GM23338 (cell line): ENCODE measurements around the gene CIROP. TPM values are rescaled to one million over a fixed set of nuclear protein-coding genes. Genes with fewer than 3 reads are reported as not detected.

Experiments
- ATAC-seq: fragments of 200-7000 bp; cut with Tn5 transposase; 3 replicates; pipeline ENCODE4 v1.9.1; 2020
- DNase-seq: peaks from one replicate; pipeline ENCODE4 v3.0.0-alpha.2; 2015; ENCODE audit warnings: low spot score
- H2AFZ ChIP-seq: fragments of 200-600 bp; sonication (generic); 2 replicates; pipeline ENCODE4 v1.8.0; 2016; ENCODE audit warnings: antibody characterized with exemption, mild to moderate bottlenecking, moderate library complexity
- H3F3A ChIP-seq: fragments of 200-600 bp; sonication (generic); replicated peaks from 2 replicates; pipeline ENCODE4 v1.8.0; 2017; ENCODE audit warnings: antibody characterized with exemption, mixed run types, low read depth
- H3K27ac ChIP-seq: fragments of 200-600 bp; sonication (generic); 2 replicates; pipeline ENCODE4 v1.6.1; 2016; ENCODE audit warnings: low read depth
- H3K27me3 ChIP-seq: fragments of 200-600 bp; sonication (generic); 2 replicates; pipeline ENCODE4 v1.8.0; 2016; ENCODE audit warnings: mild to moderate bottlenecking, mixed run types, moderate library complexity; ENCODE audit not compliant: insufficient read depth
- H3K36me3 ChIP-seq: fragments of 200-600 bp; sonication (generic); 2 replicates; pipeline ENCODE4 v1.8.0; 2016; ENCODE audit warnings: mild to moderate bottlenecking; ENCODE audit not compliant: insufficient read depth
- H3K4me1 ChIP-seq: fragments of 200-600 bp; sonication (generic); 2 replicates; pipeline ENCODE4 v1.8.0; 2016; ENCODE audit warnings: mild to moderate bottlenecking, moderate library complexity; ENCODE audit not compliant: insufficient read depth
- H3K4me2 ChIP-seq: fragments of 200-600 bp; sonication (generic); 2 replicates; pipeline ENCODE4 v1.7.1; 2017; ENCODE audit warnings: mixed run types
- H3K4me3 ChIP-seq: fragments of 200-600 bp; sonication (generic); 2 replicates; pipeline ENCODE4 v1.6.1; 2016; ENCODE audit warnings: mixed run types
- H3K79me2 ChIP-seq: fragments of 200-600 bp; sonication (generic); replicated peaks from 2 replicates; pipeline ENCODE4 v1.8.0; 2017; ENCODE audit warnings: mild to moderate bottlenecking; ENCODE audit not compliant: insufficient read depth
- H3K9me2 ChIP-seq: fragments of 200-600 bp; sonication (generic); 2 replicates; pipeline ENCODE4 v1.8.0; 2017; ENCODE audit not compliant: insufficient read depth
- H4K20me1 ChIP-seq: fragments of 200-600 bp; sonication (generic); replicated peaks from 2 replicates; pipeline ENCODE4 v1.8.0; 2017; ENCODE audit warnings: mild to moderate bottlenecking; ENCODE audit not compliant: insufficient read depth
- H3K27ac Mint-ChIP-seq: 2 replicates; pipeline ENCODE4 v1.8.0; 2020; ENCODE audit warnings: inconsistent platforms, mild to moderate bottlenecking, moderate library complexity, mixed read lengths
- H3K27me3 Mint-ChIP-seq: 3 replicates; pipeline ENCODE4 v1.8.0; 2022; ENCODE audit warnings: low read depth, mild to moderate bottlenecking, moderate library complexity, mixed read lengths, inconsistent platforms; ENCODE audit not compliant: insufficient read depth, poor library complexity
- H3K36me3 Mint-ChIP-seq: 3 replicates; pipeline ENCODE4 v1.8.0; 2021; ENCODE audit warnings: low read depth, mild to moderate bottlenecking, inconsistent platforms, moderate library complexity, mixed read lengths
- H3K4me1 Mint-ChIP-seq: 3 replicates; pipeline ENCODE4 v1.8.0; 2020; ENCODE audit warnings: mild to moderate bottlenecking, inconsistent platforms, mixed read lengths
- H3K4me3 Mint-ChIP-seq: 3 replicates; pipeline ENCODE4 v1.8.0; 2021; ENCODE audit warnings: moderate library complexity, mild to moderate bottlenecking, inconsistent platforms, mixed read lengths
- H3K9me3 Mint-ChIP-seq: 3 replicates; pipeline ENCODE4 v1.8.0; 2020; ENCODE audit warnings: moderate library complexity, mild to moderate bottlenecking, inconsistent platforms, mixed read lengths
- CREB1 ChIP-seq: fragments of 250-450 bp; sonication (Bioruptor Pico); IDR thresholded peaks from 2 replicates; pipeline ENCODE4 v1.5.0; 2020; ENCODE audit warnings: low read depth, mild to moderate bottlenecking, moderate library complexity
- ETS1 ChIP-seq: IDR thresholded peaks from 2 replicates; pipeline ENCODE4 v1.6.1; 2016; ENCODE audit warnings: antibody characterized with exemption
- EZH2 ChIP-seq: fragments of 200-600 bp; sonication (generic); IDR thresholded peaks from one replicate; pipeline ENCODE4 v1.8.0; 2017; ENCODE audit warnings: antibody characterized with exemption, mild to moderate bottlenecking, low read depth; ENCODE audit not compliant: unreplicated experiment
- JUNB ChIP-seq: IDR thresholded peaks from one replicate; pipeline ENCODE4 v1.6.1; 2016; ENCODE audit warnings: antibody characterized with exemption; ENCODE audit not compliant: unreplicated experiment
- NANOG ChIP-seq: IDR thresholded peaks from 2 replicates; pipeline ENCODE4 v1.6.1; 2016; ENCODE audit warnings: antibody characterized with exemption, borderline replicate concordance
- POLR2AphosphoS5 ChIP-seq: IDR thresholded peaks from 2 replicates; pipeline ENCODE4 v1.6.1; 2016; ENCODE audit warnings: antibody characterized with exemption, low read depth
- ZNF114 ChIP-seq: fragments of 250-450 bp; sonication (Bioruptor Pico); IDR thresholded peaks from 2 replicates; pipeline ENCODE4 v1.5.0; 2020; ENCODE audit warnings: mild to moderate bottlenecking, moderate library complexity
- ZNF462 ChIP-seq: fragments of 250-450 bp; sonication (Bioruptor Pico); IDR thresholded peaks from 2 replicates; pipeline ENCODE4 v1.5.0; 2020; ENCODE audit warnings: mild to moderate bottlenecking, moderate library complexity
- polyA plus RNA-seq: library from polyadenylated mRNA; unstranded; fragments of >200 nt; fragmentation: Nextera tagmentation; extraction: Ambion mirVana; gene quantifications from 2 replicates; pipeline ENCODE4 v1.2.1, GENCODE V29; 2016
- total RNA-seq: library from RNA; depleted of rRNA; stranded (reverse); fragments of >200 nt; shearing (Covaris generic); gene quantifications from 2 replicates; pipeline ENCODE4 v1.2.3, GENCODE V29; 2014

The CIROP gene
- total and polyA plus RNA-seq, 2 experiments from 2014 or later: not detected

- TF ChIP-seq ETS1 (no peak), ZNF114 (CRISPR knock-in tag) (no peak), NANOG (no peak), JUNB (no peak), EZH2 (no peak), CREB1 (CRISPR knock-in tag) (no peak), POLR2AphosphoS5 (no peak)
Measured at GRCh38 chr14:23143911-23144310, 39.1 kb upstream of the CIROP start (continued).

- ATAC-seq: no peak
- H3K9me3 Mint-ChIP-seq: no peaks in the 10 kb centered on the region
- no peak overlapping the region for H3K27ac ChIP-seq
- peaks cover 7% of the 10 kb centered on the region for H3K4me1 Mint-ChIP-seq
- peaks cover 3% of the 10 kb centered on the region; the same call in 1 of the 2 replicates for H4K20me1 ChIP-seq
- no peaks in the 10 kb centered on the region for H3K79me2 ChIP-seq
- TF ChIP-seq NANOG: no peak
- TF ChIP-seq ZNF462 (CRISPR knock-in tag): no peak
- TF ChIP-seq JUNB: no peak
- peaks cover 33% of the 10 kb centered on the region for H3K36me3 ChIP-seq
- no peak overlapping the region for H3K4me2 ChIP-seq
- peaks cover 64% of the 10 kb centered on the region for H3K36me3 Mint-ChIP-seq
- H3K9me2 ChIP-seq: peaks cover 6% of the 10 kb centered on the region; the same call in 1 of the 2 replicates
- no peak overlapping the region for H2AFZ ChIP-seq
- no peaks in the 10 kb centered on the region for H3K4me1 ChIP-seq
- H3K27me3 ChIP-seq: no peaks in the 10 kb centered on the region
- no peak for DNase-seq
- H3K4me3 ChIP-seq: no peak overlapping the region
- 0 out of 2 replicates have a peak, but pooled peaks cover 3% of the 10 kb centered on the region for H3F3A ChIP-seq
- H3K27ac Mint-ChIP-seq: no peak overlapping the region
- H3K27me3 Mint-ChIP-seq: peaks cover 2% of the 10 kb centered on the region
- no peak overlapping the region for H3K4me3 Mint-ChIP-seq
Measured at GRCh38 chr14:23142826-23143225, 38.0 kb upstream of the CIROP start.
